Neutrophil (primary cell): ENCODE results near the gene ACTL8.

Experiments used
- H3K27ac ChIP-seq: fragments of 200-600 bp; sonication (generic); 2 replicates; pipeline ENCODE4 v1.5.1; 2016; ENCODE audit warnings: mild to moderate bottlenecking, moderate library complexity
- H3K27me3 ChIP-seq: fragments of 200-600 bp; sonication (generic); 2 replicates; pipeline ENCODE4 v1.6.0; 2016; ENCODE audit warnings: mild to moderate bottlenecking
- H3K36me3 ChIP-seq: fragments of 200-600 bp; sonication (generic); 2 replicates; pipeline ENCODE4 v1.5.1; 2017
- H3K4me1 ChIP-seq, 2 experiments: fragments of 200-600 bp in 1 of 2; sonication (generic) in 1 of 2; 1 replicate in 1 of 2; 2 replicates in 1 of 2; pipeline versions ENCODE4 v1.5.1 to v1.6.1; 2013 to 2016; ENCODE audit warnings: low read depth in 1 of 2, low read length in 1 of 2, mild to moderate bottlenecking in 1 of 2, moderate library complexity in 1 of 2; ENCODE audit not compliant: control insufficient read depth in 1 of 2, insufficient read depth in 1 of 2
- H3K4me3 ChIP-seq, 2 experiments: fragments of 200-600 bp in 1 of 2; sonication (generic) in 1 of 2; 1 replicate in 1 of 2; 2 replicates in 1 of 2; pipeline ENCODE4 v1.5.1; 2013 to 2016; ENCODE audit warnings: low read depth in 1 of 2, low read length in 1 of 2, mild to moderate bottlenecking in 1 of 2, moderate library complexity in 1 of 2
- H3K9me3 ChIP-seq: fragments of 200-600 bp; sonication (generic); 2 replicates; pipeline ENCODE4 v1.5.1; 2016
- CTCF ChIP-seq: fragments of 200-600 bp; sonication (generic); IDR thresholded peaks from 2 replicates; pipeline ENCODE4 v1.5.1; 2016; ENCODE audit warnings: antibody characterized with exemption

The ACTL8 gene

GRCh38 chr1:17772615-17773212, 17.6 kb downstream of the ACTL8 start:
- Histone ChIP-seq H3K9me3 (no peaks in the 10 kb centered on the region), H3K4me3 (no peak overlapping the region), H3K4me1 (no peaks in the 10 kb centered on the region), H3K27me3 (peaks cover 15% of the 10 kb centered on the region), H3K36me3 (no peaks in the 10 kb centered on the region), H3K27ac (no peak overlapping the region)
- no peak for TF ChIP-seq CTCF

- H3K27me3 ChIP-seq, result peaks cover 15% of the 10 kb centered on the region
- no peaks in the 10 kb centered on the region for H3K9me3 ChIP-seq
- no peak overlapping the region for H3K4me3 ChIP-seq
- H3K4me1 ChIP-seq, result no peaks in the 10 kb centered on the region
- no peaks in the 10 kb centered on the region for H3K36me3 ChIP-seq
- no peak overlapping the region for H3K27ac ChIP-seq
- no peak for TF ChIP-seq CTCF
Observed at GRCh38 chr1:17773591-17774326, 18.6 kb downstream of the ACTL8 start.

- Histone ChIP-seq H3K4me1 (no peaks in the 10 kb centered on the region), H3K4me3 (no peak overlapping the region), H3K9me3 (no peaks in the 10 kb centered on the region), H3K27ac (no peak overlapping the region), H3K36me3 (no peaks in the 10 kb centered on the region), H3K27me3 (peaks cover 13% of the 10 kb centered on the region)
- TF ChIP-seq CTCF, result no peak
Observed at GRCh38 chr1:17774452-17774851, 19.3 kb downstream of the ACTL8 start.

GRCh38 chr1:17775796-17776195, 20.7 kb downstream of the ACTL8 start:
- no peak for TF ChIP-seq CTCF
- no peaks in the 10 kb centered on the region for H3K4me1 ChIP-seq
- H3K27me3 ChIP-seq, result peaks cover 8% of the 10 kb centered on the region
- H3K27ac ChIP-seq, result no peak overlapping the region
- no peaks in the 10 kb centered on the region for H3K9me3 ChIP-seq
- no peaks in the 10 kb centered on the region for H3K36me3 ChIP-seq
- no peak overlapping the region for H3K4me3 ChIP-seq

- Histone ChIP-seq H3K27ac (no peak overlapping the region), H3K9me3 (no peaks in the 10 kb centered on the region), H3K4me3 (no peak overlapping the region), H3K36me3 (no peaks in the 10 kb centered on the region), H3K27me3 (peaks cover 8% of the 10 kb centered on the region), H3K4me1 (no peaks in the 10 kb centered on the region)
- no peak for TF ChIP-seq CTCF
Observed at GRCh38 chr1:17776426-17776825, 21.3 kb downstream of the ACTL8 start.
